Mucosa of descending colon (tissue), 3 donors: Measurements from ENCODE around the gene SNX8. TPM values are rescaled to one million over a fixed set of nuclear protein-coding genes. Genes with fewer than 3 reads are reported as not detected.

Experiments used
- ATAC-seq: fragments of 200-7000 bp; cut with Tn5 transposase; one replicate; pipeline ENCODE4 v1.9.1; 2020; ENCODE audit warnings: mild to moderate bottlenecking, moderate library complexity
- DNase-seq, 3 donors: peaks; one replicate each; pipeline ENCODE4 v3.0.0-alpha.2; 2020
- H3K36me3 ChIP-seq: fragments of 200-600 bp; one replicate; pipeline ENCODE4 v1.8.0; 2021; ENCODE audit warnings: low read depth, mild to moderate bottlenecking
- H3K4me1 ChIP-seq: fragments of 200-600 bp; one replicate; pipeline ENCODE4 v1.8.0; 2021; ENCODE audit warnings: low read depth, mild to moderate bottlenecking
- H3K4me3 ChIP-seq: fragments of 200-600 bp; one replicate; pipeline ENCODE4 v1.8.0; 2021; ENCODE audit warnings: mild to moderate bottlenecking
- H3K9me3 ChIP-seq: fragments of 200-600 bp; one replicate; pipeline ENCODE4 v1.8.0; 2021; ENCODE audit warnings: mild to moderate bottlenecking
- intact Hi-C, 2 donors: fragments of 100-400 bp; cut with DNase I in 1 of 2; cut with micrococcal nuclease in 1 of 2; formaldehyde crosslinking; loops; one replicate each; pipeline versions ENCODE4 v1.11.0 to v1.11.1; 2022; cut with DNase I, micrococcal nuclease
- total RNA-seq, 3 donors: library from RNA; stranded (reverse); fragmentation: NEBNext Ultra II Directional in 2 of 3; extraction: Animal tissue kit (Norgen Biotek cat#: 25700) in 2 of 3; gene quantifications; one replicate each; pipeline versions ENCODE4 v1.2.1 to v1.2.4, GENCODE V29; 2021 to 2023
- TF ChIP-seq, protein P1 (sequence below): fragments of 200-600 bp; IDR thresholded peaks from one replicate; pipeline ENCODE4 v1.8.0; 2022; ENCODE audit warnings: antibody characterized with exemption, mild to moderate bottlenecking
- donor health status: DM: no; HTN: no; CAD: no; lungs with moderate emphysema.
- donor health status: DM: no; HTN: no; CAD: no.
- donor health status: DM: no; HTN: yes; CAD: no.

SNX8 gene
- total RNA-seq, 3 donors from 2014 or later, result 20.8 to 30.1 (median 23.2) TPM

DNA sequence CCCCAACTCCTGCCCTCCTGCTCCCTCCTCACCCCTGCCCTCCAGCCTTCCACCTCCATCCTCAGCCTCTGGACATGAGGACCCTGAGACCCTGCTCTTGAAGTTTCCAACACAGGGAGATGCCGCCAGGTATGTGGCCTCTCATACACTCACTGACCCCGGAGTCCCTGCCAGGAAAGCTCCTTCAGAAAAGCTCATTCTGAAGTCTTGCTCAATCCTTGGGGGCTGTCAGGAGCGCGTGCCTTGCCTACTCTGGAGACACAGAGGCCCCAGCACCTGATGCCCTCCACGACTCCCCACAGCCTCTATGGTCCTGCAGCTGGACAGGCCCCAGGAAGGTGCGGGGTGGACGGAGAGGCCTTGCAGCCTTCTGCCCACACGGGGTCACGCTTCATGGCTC, 61.2 kb downstream of the SNX8 start:
- no peaks in the 10 kb centered on the region for H3K36me3 ChIP-seq
- TF ChIP-seq, protein P1, sequence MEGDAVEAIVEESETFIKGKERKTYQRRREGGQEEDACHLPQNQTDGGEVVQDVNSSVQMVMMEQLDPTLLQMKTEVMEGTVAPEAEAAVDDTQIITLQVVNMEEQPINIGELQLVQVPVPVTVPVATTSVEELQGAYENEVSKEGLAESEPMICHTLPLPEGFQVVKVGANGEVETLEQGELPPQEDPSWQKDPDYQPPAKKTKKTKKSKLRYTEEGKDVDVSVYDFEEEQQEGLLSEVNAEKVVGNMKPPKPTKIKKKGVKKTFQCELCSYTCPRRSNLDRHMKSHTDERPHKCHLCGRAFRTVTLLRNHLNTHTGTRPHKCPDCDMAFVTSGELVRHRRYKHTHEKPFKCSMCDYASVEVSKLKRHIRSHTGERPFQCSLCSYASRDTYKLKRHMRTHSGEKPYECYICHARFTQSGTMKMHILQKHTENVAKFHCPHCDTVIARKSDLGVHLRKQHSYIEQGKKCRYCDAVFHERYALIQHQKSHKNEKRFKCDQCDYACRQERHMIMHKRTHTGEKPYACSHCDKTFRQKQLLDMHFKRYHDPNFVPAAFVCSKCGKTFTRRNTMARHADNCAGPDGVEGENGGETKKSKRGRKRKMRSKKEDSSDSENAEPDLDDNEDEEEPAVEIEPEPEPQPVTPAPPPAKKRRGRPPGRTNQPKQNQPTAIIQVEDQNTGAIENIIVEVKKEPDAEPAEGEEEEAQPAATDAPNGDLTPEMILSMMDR, result no peak
- DNase-seq, result no peak
- intact Hi-C loops, result no loop called here
- ATAC-seq, result no peak
- H3K9me3 ChIP-seq, result no peaks in the 10 kb centered on the region
- H3K4me3 ChIP-seq, result no peak overlapping the region
- no peaks in the 10 kb centered on the region for H3K4me1 ChIP-seq

DNA sequence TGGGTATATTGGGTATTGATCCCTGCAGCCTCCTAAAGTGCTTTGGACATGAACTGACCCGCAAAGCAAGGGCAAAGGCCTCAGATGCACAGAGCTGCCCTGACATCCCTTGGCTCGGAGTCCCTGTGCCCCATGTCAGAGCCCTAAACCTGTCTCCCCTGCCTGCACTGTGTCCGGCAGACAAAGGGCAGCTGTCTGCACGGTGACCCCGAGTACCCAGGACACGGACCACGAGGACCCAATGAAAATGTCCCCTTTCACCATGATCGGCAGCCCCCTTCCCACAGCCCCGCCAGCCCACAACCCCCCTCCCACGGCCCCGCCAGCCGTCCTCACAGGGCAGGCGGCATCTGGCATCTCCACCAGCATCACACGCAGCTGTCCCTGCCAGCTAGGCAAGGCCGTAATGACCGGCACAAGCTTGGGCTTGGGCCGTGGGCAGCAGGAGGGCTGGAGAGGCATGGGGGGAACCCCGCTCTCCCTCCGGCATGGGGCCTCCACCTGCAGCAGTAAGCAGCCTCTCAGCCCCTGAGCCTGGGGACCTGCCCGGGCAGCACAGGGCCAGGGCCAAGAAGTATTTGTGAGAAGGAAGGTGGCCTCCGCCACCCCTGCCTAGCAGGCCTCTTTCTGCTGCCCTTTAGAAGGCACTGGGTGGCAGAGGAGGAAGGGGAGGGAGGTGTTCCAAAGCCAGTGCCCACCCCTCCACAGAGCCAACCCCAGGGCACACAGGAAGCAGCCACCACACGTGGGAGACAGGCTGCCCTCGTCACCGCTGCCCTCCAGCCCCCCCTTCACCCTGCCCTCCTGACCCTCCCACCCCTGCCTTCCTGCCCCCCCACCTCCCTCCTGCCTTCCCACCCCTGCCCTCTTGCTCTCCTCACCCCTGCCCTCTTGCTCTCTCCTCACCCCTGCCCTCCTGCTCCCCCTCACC, 62.1 kb downstream of the SNX8 start:
- TF ChIP-seq, protein P1, result no peak
- no peak for ATAC-seq
- DNase-seq, result no peak
- Histone ChIP-seq H3K9me3 (no peaks in the 10 kb centered on the region), H3K36me3 (no peaks in the 10 kb centered on the region), H3K4me1 (no peaks in the 10 kb centered on the region), H3K4me3 (no peak overlapping the region)
- intact Hi-C loops, result no loop called here

DNA sequence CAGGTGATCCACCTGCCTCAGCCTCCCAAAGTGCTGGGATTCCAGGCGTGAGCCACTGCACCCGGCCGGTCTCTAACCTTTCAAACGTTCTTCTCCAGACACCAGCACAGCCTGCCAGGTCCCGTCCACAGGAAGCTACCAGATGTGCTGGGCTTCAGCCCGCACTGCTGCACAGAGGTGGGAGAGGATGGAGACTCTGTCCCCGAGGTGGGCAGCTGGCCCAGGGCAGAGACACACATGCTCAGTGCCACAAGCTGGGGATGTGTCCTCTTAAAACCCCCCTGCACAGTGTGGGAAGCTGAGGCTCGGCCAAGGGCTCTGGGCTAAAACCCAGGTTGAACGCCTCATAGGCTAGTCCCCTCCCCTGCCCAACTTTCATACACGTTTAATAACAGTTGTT, 62.9 kb downstream of the SNX8 start:
- DNase-seq (no peak), ATAC-seq (no peak)
- Histone ChIP-seq H3K4me1 (no peaks in the 10 kb centered on the region), H3K36me3 (no peaks in the 10 kb centered on the region), H3K4me3 (no peak overlapping the region), H3K9me3 (no peaks in the 10 kb centered on the region)
- TF ChIP-seq, protein P1, result no peak
- intact Hi-C loops, result no loop called here

DNA sequence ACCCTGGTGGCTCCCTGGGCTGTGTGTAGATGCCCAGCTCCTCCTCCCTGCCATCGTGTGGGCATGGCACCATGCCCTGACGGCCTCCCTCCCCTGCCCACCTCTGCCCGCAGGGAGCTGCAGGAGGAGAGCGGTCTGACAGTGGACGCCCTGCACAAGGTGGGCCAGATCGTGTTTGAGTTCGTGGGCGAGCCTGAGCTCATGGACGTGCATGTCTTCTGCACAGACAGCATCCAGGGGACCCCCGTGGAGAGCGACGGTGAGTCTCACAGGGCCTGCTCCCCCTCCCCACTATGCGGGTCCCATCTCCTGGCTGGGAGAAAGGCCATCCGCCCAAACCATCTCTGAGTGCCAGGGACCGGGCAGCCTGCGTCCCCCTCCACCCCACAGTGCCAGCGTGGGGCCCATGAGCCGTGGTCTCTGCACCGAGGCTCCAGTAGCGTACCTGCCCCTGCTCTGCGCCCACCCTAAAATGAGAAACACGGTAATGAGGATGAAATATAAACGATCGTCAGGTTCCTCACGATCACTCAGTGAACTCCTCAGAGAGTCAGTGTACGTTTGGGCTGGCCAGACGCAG, 64.4 kb downstream of the SNX8 start:
- Histone ChIP-seq H3K36me3 (no peaks in the 10 kb centered on the region), H3K4me3 (no peak overlapping the region), H3K4me1 (no peaks in the 10 kb centered on the region), H3K9me3 (no peaks in the 10 kb centered on the region)
- ATAC-seq (no peak), DNase-seq (no peak)
- TF ChIP-seq, protein P1, result no peak
- intact Hi-C loops, result loop anchor here in 1 of 2 donors (10.0 kb wide), 1 partner anchor 95 kb away; no protein-coding TSS in a partner anchor

DNA sequence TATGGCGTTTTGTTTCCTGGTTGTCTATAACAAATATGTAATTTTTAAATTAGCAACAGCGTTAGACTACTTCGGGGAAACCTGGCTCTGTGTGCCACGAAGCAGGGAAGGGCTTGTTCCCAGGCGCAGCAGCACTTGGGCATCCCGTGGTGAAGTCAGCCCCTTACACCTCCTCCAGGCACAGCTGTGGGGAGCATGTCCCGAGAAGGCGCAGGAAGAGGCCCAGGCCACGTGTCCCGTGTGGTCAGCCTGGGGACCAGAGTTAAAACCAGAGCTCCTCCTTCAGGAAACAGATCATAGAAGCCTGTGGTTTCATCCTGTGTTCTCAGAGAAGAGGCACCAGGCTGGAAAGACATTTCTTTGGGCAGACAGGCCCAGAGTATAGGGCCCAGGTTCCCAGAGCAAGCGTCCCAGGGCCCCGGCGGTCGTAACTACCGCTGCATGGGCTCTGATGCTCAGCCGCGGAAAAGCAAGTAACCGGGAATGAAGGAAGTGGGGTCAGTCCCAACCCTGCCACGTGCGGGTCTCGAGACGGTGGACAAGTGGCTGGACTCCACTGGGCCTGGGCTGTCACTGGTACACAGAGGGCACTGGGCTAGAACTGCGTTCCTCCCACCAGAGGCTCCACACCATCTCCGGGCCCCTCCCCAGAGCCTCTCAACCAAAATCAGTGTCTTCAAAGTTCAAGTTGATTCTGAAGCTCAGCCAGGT, 65.1 kb downstream of the SNX8 start:
- Histone ChIP-seq H3K9me3 (no peaks in the 10 kb centered on the region), H3K36me3 (no peaks in the 10 kb centered on the region), H3K4me3 (no peak overlapping the region), H3K4me1 (no peaks in the 10 kb centered on the region)
- TF ChIP-seq, protein P1, result no peak
- intact Hi-C loops, result loop anchor here in 1 of 2 donors (10.0 kb wide), 1 partner anchor 96 kb away; no protein-coding TSS in a partner anchor
- DNase-seq, result peak in 2 of 3 donors; percentile 47 to 53
- ATAC-seq, result peak; percentile 54
